Cardiac muscle cell (in vitro differentiated cells and primary cell): ENCODE data around the gene CPNE4. TPM values are rescaled to one million over a fixed set of nuclear protein-coding genes. Genes with fewer than 3 reads are reported as not detected.

Source experiments
- DNase-seq, 2 donors: peaks; one replicate each; pipeline versions ENCODE4 v3.0.0 to v3.0.0-alpha.2; 2010 to 2017; ENCODE audit warnings: low read depth in 1 of 2, low spot score in 1 of 2
- H3K27ac ChIP-seq: fragments of 200-600 bp; sonication (generic); 2 replicates; pipeline ENCODE4 v1.5.1; 2016
- H3K27me3 ChIP-seq: fragments of 200-600 bp; sonication (generic); 2 replicates; pipeline ENCODE4 v1.6.0; 2016; ENCODE audit warnings: control low read depth
- H3K36me3 ChIP-seq: fragments of 200-600 bp; sonication (generic); 2 replicates; pipeline ENCODE4 v1.5.1; 2016; ENCODE audit warnings: control low read depth
- H3K4me1 ChIP-seq: fragments of 200-600 bp; sonication (generic); 2 replicates; pipeline ENCODE4 v1.8.1; 2017; ENCODE audit warnings: low read depth, mild to moderate bottlenecking, mixed run types
- H3K4me3 ChIP-seq: fragments of 200-600 bp; sonication (generic); 2 replicates; pipeline ENCODE4 v1.5.1; 2016; ENCODE audit warnings: mild to moderate bottlenecking
- H3K9me3 ChIP-seq: fragments of 200-600 bp; sonication (generic); 2 replicates; pipeline ENCODE4 v1.5.1; 2017; ENCODE audit warnings: low read depth, mild to moderate bottlenecking, control low read depth
- polyA plus RNA-seq: library from polyadenylated mRNA; unstranded; fragments of >200 nt; fragmentation: Nextera tagmentation; extraction: Ambion mirVana; gene quantifications from 2 replicates; pipeline ENCODE4 v1.2.1, GENCODE V29; 2016
- total RNA-seq: library from RNA; depleted of rRNA; stranded (reverse); fragments of >200 nt; gene quantifications from 2 replicates; pipeline ENCODE4 v1.2.3, GENCODE V29; 2016
- TF ChIP-seq, protein P1 (sequence below): IDR thresholded peaks from 2 replicates; pipeline ENCODE4 v1.5.1; 2012; ENCODE audit warnings: low read depth, mild to moderate bottlenecking, low read length

The CPNE4 gene
- total and polyA plus RNA-seq, 2 experiments from 2014 or later: 3.3 to 7.6 TPM

GRCh38 chr3:131821191-131821762, 213.5 kb downstream of the CPNE4 start:
- Histone ChIP-seq H3K9me3 (no peaks in the 10 kb centered on the region), H3K36me3 (no peaks in the 10 kb centered on the region), H3K27me3 (no peaks in the 10 kb centered on the region), H3K4me3 (no peak overlapping the region), H3K4me1 (no peaks in the 10 kb centered on the region), H3K27ac (no peak overlapping the region)
- TF ChIP-seq, protein P1, sequence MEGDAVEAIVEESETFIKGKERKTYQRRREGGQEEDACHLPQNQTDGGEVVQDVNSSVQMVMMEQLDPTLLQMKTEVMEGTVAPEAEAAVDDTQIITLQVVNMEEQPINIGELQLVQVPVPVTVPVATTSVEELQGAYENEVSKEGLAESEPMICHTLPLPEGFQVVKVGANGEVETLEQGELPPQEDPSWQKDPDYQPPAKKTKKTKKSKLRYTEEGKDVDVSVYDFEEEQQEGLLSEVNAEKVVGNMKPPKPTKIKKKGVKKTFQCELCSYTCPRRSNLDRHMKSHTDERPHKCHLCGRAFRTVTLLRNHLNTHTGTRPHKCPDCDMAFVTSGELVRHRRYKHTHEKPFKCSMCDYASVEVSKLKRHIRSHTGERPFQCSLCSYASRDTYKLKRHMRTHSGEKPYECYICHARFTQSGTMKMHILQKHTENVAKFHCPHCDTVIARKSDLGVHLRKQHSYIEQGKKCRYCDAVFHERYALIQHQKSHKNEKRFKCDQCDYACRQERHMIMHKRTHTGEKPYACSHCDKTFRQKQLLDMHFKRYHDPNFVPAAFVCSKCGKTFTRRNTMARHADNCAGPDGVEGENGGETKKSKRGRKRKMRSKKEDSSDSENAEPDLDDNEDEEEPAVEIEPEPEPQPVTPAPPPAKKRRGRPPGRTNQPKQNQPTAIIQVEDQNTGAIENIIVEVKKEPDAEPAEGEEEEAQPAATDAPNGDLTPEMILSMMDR: no peak
- DNase-seq: no peak

DNA sequence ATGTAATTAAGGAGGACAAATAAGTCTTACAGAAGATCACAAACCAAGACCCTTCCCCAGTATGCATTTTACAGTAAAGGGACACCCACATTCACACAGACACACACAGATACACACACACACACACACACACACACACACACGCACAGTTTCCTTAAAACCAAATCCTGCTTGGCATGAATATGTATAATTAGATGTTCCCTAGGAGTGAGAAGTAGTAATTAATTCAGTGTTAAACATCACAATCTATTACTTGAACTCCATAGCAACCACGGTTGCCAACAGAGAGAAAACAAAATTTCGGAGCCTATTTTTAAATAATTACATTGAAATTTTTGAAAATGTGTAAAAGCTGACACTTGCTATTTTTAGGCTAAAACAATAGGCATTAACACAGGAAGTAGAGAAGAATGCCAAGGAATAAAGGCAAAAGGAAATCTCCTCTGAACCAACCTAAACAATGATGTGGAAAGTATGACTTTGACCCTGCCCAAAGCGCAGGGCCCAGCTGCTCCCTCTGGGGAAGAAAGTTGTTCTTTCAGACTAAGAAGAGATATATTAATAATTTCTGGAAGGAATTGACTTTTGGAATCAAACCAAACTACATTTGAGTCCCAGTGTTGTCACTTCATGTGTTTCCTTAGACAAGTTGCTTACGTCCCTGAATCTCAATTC, 215.3 kb downstream of the CPNE4 start:
- Histone ChIP-seq H3K27me3 (no peaks in the 10 kb centered on the region), H3K4me1 (no peaks in the 10 kb centered on the region), H3K9me3 (no peaks in the 10 kb centered on the region), H3K4me3 (no peak overlapping the region), H3K27ac (no peak overlapping the region), H3K36me3 (no peaks in the 10 kb centered on the region)
- TF ChIP-seq, protein P1: no peak
- no peak for DNase-seq

- H3K4me3 ChIP-seq: no peak overlapping the region
- no peaks in the 10 kb centered on the region for H3K36me3 ChIP-seq
- peaks cover 14% of the 10 kb centered on the region for H3K4me1 ChIP-seq
- no peaks in the 10 kb centered on the region for H3K27me3 ChIP-seq
- TF ChIP-seq, protein P1: no peak
- no peak for DNase-seq
- no peak overlapping the region for H3K27ac ChIP-seq
- H3K9me3 ChIP-seq: no peaks in the 10 kb centered on the region
Measured at GRCh38 chr3:131812433-131812832, 222.4 kb downstream of the CPNE4 start.

GRCh38 chr3:131811481-131811880, 223.3 kb downstream of the CPNE4 start:
- no peaks in the 10 kb centered on the region for H3K9me3 ChIP-seq
- TF ChIP-seq, protein P1: no peak
- H3K36me3 ChIP-seq: no peaks in the 10 kb centered on the region
- no peak overlapping the region for H3K4me3 ChIP-seq
- DNase-seq: no peak
- H3K27ac ChIP-seq: no peak overlapping the region
- H3K4me1 ChIP-seq: peaks cover 14% of the 10 kb centered on the region
- H3K27me3 ChIP-seq: no peaks in the 10 kb centered on the region

- no peaks in the 10 kb centered on the region for H3K27me3 ChIP-seq
- TF ChIP-seq, protein P1: no peak
- no peak for DNase-seq
- no peaks in the 10 kb centered on the region for H3K36me3 ChIP-seq
- H3K4me1 ChIP-seq: peaks cover 14% of the 10 kb centered on the region
- H3K9me3 ChIP-seq: no peaks in the 10 kb centered on the region
- H3K27ac ChIP-seq: no peak overlapping the region
- no peak overlapping the region for H3K4me3 ChIP-seq
Measured at GRCh38 chr3:131807822-131808221, 227.0 kb downstream of the CPNE4 start.
